ENCODE data around the gene LTK.

- TF ChIP-seq CTCF (IDR thresholded peaks at IDR 0.05; ENCODE audit: borderline replicate concordance, extremely low read depth, low read length, poor library complexity, severe bottlenecking) (no peak), EZH2 (IDR thresholded peaks at IDR 0.05; ENCODE audit: borderline replicate concordance, low read depth, low read length, severe bottlenecking) (no peak)
These were observed 51.4 kb downstream of the LTK start for GRCh38 chr15:41462084-41462795.
